HEK293T (cell line): Measurements from ENCODE around the gene ANO6.
"Not testable (repeated sequence)": the region's sequence is repeated elsewhere in the genome, so short reads cannot be mapped to it uniquely, and the experiment has no call there.

Experiments
- CTCF ChIA-PET: fragments of 350-600 bp; formaldehyde crosslinking; extraction: SDS; loops from one replicate; lab custom pipeline; 2021; ENCODE audit warnings: antibody characterized with exemption, inconsistent platforms; lab: Yijun Ruan, JAX
- POLR2A ChIA-PET: fragments of 350-600 bp; formaldehyde crosslinking; extraction: SDS; loops from one replicate; lab custom pipeline; 2020; ENCODE audit warnings: antibody characterized with exemption, inconsistent platforms; lab: Yijun Ruan, JAX
- DNase-seq: peaks from one replicate; pipeline ENCODE4 v3.0.0; 2012; ENCODE audit warnings: mixed read lengths; ENCODE audit errors: extremely low spot score
- ARNT ChIP-seq: fragments of 450-650 bp; IDR thresholded peaks from 2 replicates; pipeline ENCODE4 v1.6.1; 2017; ENCODE audit warnings: mild to moderate bottlenecking
- BHLHE40 ChIP-seq: fragments of 450-650 bp; IDR thresholded peaks from 2 replicates; pipeline ENCODE4 v1.6.1; 2016; ENCODE audit warnings: mild to moderate bottlenecking, moderate library complexity, borderline replicate concordance
- CTBP1 ChIP-seq: fragments of 450-650 bp; IDR thresholded peaks from 2 replicates; pipeline ENCODE4 v1.6.1; 2016; ENCODE audit warnings: borderline replicate concordance
- ELF4 ChIP-seq: fragments of 450-650 bp; IDR thresholded peaks from 2 replicates; pipeline ENCODE4 v1.6.1; 2017; ENCODE audit warnings: antibody characterized with exemption
- FOXA1 ChIP-seq: fragments of 450-650 bp; IDR thresholded peaks from 2 replicates; pipeline ENCODE4 v1.6.1; 2016; ENCODE audit warnings: mild to moderate bottlenecking
- FOXK2 ChIP-seq: fragments of 450-650 bp; IDR thresholded peaks from 2 replicates; pipeline ENCODE4 v1.6.1; 2016; ENCODE audit warnings: mild to moderate bottlenecking
- FOXM1 ChIP-seq: fragments of 450-650 bp; IDR thresholded peaks from 2 replicates; pipeline ENCODE4 v1.6.1; 2017; ENCODE audit warnings: mild to moderate bottlenecking, borderline replicate concordance
- HDGF ChIP-seq: fragments of 450-650 bp; IDR thresholded peaks from 2 replicates; pipeline ENCODE4 v1.6.1; 2017; ENCODE audit warnings: antibody characterized with exemption, borderline replicate concordance
- L3MBTL2 ChIP-seq: fragments of 450-650 bp; conservative IDR thresholded peaks from 2 replicates; pipeline ENCODE4 v1.6.1; 2016; ENCODE audit warnings: mild to moderate bottlenecking
- LEF1 ChIP-seq: fragments of 450-650 bp; IDR thresholded peaks from 2 replicates; pipeline ENCODE4 v1.6.1; 2017; ENCODE audit warnings: mild to moderate bottlenecking, borderline replicate concordance
- NFRKB ChIP-seq: fragments of 450-650 bp; IDR thresholded peaks from 2 replicates; pipeline ENCODE4 v1.6.1; 2016; ENCODE audit warnings: mild to moderate bottlenecking, moderate library complexity
- SP1 ChIP-seq: fragments of 450-650 bp; IDR thresholded peaks from 2 replicates; pipeline ENCODE4 v1.6.1; 2017
- SUZ12 ChIP-seq: fragments of 450-650 bp; IDR thresholded peaks from 2 replicates; pipeline ENCODE4 v1.6.1; 2016; ENCODE audit warnings: mild to moderate bottlenecking
- TARDBP ChIP-seq: fragments of 450-650 bp; IDR thresholded peaks from 2 replicates; pipeline ENCODE4 v1.6.1; 2016
- ZNF384 ChIP-seq: fragments of 450-650 bp; IDR thresholded peaks from 2 replicates; pipeline ENCODE4 v1.6.1; 2016
- TF ChIP-seq, protein P1 (sequence below): fragments of 450-650 bp; IDR thresholded peaks from 2 replicates; pipeline ENCODE4 v1.6.1; 2016

ANO6 gene

DNA sequence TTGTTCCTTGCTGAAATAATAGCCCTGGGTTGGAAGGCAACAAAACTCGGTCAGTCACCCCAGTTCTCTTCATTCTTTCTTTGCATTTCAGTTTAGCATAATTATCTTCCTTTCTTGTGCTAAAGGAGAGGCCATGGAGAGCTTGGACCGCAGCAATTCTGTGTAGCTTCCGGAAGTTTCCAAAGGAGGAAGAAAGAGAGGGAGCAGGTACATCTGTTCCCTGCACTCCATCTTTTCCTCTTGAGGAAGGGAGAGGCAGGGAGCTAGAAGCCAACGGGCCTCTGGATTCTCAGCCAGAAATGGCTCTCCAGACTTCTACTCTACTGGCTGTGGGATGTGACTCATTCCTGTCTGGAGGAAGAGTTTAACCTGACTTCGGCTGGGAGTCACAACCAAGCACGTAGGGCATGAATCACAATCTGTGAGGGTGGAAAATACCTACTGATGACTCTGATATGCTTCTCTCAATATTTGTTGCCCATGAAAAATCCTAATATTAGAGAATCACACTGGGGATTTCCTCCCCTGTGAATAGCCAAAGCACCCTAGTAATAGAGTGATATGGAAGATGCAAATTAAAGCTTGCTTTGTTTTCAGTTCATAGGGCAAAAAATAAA lies 17.0 kb downstream of the ANO6 start:
- no peak for TF ChIP-seq L3MBTL2
- no peak for TF ChIP-seq ZNF384
- no peak for TF ChIP-seq SP1
- TF ChIP-seq, protein P1, sequence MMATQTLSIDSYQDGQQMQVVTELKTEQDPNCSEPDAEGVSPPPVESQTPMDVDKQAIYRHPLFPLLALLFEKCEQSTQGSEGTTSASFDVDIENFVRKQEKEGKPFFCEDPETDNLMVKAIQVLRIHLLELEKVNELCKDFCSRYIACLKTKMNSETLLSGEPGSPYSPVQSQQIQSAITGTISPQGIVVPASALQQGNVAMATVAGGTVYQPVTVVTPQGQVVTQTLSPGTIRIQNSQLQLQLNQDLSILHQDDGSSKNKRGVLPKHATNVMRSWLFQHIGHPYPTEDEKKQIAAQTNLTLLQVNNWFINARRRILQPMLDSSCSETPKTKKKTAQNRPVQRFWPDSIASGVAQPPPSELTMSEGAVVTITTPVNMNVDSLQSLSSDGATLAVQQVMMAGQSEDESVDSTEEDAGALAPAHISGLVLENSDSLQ: no peak
- no peak for TF ChIP-seq TARDBP
- TF ChIP-seq BHLHE40: no peak
- TF ChIP-seq ARNT: no peak
- no peak for TF ChIP-seq LEF1
- no peak for TF ChIP-seq CTBP1
- TF ChIP-seq ELF4: no peak
- no peak for TF ChIP-seq FOXK2
- no peak for TF ChIP-seq HDGF
- TF ChIP-seq SUZ12: no peak
- TF ChIP-seq FOXM1: no peak
- TF ChIP-seq NFRKB: no peak
- DNase-seq: peak; percentile 17
- POLR2A ChIA-PET: interaction anchor here (0.9 kb wide), 1 partner anchor 16 kb away, joined by 3 read pairs; no protein-coding TSS in a partner anchor
- CTCF ChIA-PET: interaction anchor here (0.6 to 1.0 kb wide), 2 partner anchors 60 to 155 kb away, joined by 3 read pairs; no protein-coding TSS in a partner anchor

- POLR2A ChIA-PET: interaction anchor here (1.2 kb wide), 1 partner anchor 19 kb away, joined by 6 read pairs; the partner anchor contains the start of gene ANO6
- no peak for TF ChIP-seq SP1
- no peak for TF ChIP-seq CTBP1
- TF ChIP-seq HDGF: no peak
- TF ChIP-seq ZNF384: no peak
- no peak for TF ChIP-seq FOXM1
- no peak for TF ChIP-seq LEF1
- no peak for TF ChIP-seq NFRKB
- no peak for TF ChIP-seq ELF4
- no peak for TF ChIP-seq L3MBTL2
- TF ChIP-seq FOXK2: no peak
- no peak for TF ChIP-seq TARDBP
- TF ChIP-seq FOXA1: no peak
- no peak for TF ChIP-seq ARNT
- no peak for TF ChIP-seq SUZ12
- TF ChIP-seq BHLHE40: no peak
- DNase-seq: peak; percentile 26
- CTCF ChIA-PET: interaction anchor here (0.7 kb wide), 1 partner anchor 12 kb away, joined by 3 read pairs; no protein-coding TSS in a partner anchor
These were observed 18.4 kb downstream of the ANO6 start for GRCh38 chr12:45234139-45234865.

GRCh38 chr12:45235087-45236025 lies 19.5 kb downstream of the ANO6 start:
- ChIA-PET POLR2A (interaction anchor here (1.1 to 1.2 kb wide), 2 partner anchors 9 to 20 kb away, joined by 3 to 6 read pairs; partner anchors contain the start of gene ANO6), CTCF (interaction anchor here (0.7 kb wide), 1 partner anchor 11 kb away, joined by 3 read pairs; no protein-coding TSS in a partner anchor)
- DNase-seq: no peak
- TF ChIP-seq BHLHE40 (no peak), FOXA1 (no peak), HDGF (no peak), ELF4 (no peak), FOXM1 (no peak), L3MBTL2 (no peak), CTBP1 (no peak), FOXK2 (no peak), LEF1 (no peak), ZNF384 (no peak), NFRKB (no peak), SUZ12 (no peak), ARNT (no peak), SP1 (no peak)

- POLR2A ChIA-PET, CTCF ChIA-PET, DNase-seq: not testable (repeated sequence)
These were observed 20.5 kb downstream of the ANO6 start for GRCh38 chr12:45236383-45236782.

DNA sequence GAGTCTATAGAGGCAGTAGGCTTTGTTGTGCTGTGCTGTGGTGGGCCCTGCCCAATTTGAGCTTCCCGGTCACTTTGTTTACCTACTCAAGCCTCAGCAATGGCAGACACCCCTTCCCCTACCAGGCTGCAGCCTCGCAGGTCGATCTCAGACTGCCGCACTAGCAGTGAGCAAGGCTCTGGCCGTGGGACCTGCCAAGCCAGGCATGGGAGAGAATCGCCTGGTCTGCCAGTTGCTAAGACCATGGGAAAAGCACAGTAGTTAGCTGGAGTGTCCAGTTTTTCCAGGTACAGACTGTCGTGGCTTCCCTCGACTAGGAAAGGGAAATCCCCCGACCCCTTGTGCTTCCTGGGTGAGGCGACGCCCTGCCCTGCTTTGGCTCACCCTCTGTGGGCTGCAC lies 26.3 kb downstream of the ANO6 start:
- CTCF ChIA-PET: no interaction called here

DNA sequence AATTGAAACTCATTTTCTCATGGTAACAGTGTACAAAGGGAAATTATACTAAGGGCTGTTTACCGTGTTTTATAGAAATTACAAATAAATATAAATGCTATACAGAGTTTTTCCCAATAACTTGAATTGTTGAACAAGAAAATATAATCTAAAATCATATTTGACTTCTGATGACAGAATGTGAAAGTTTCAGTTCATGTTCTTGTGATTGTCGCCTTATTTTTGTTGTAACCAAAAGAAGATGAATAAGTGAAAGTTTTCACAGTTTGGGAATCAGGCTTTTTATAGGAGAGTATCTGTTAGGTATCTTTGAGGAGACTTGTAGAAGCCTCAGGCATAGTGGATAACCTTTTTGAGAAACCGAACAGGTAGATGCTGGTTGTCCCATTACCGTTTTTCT lies 28.1 kb downstream of the ANO6 start:
- DNase-seq: no peak
- TF ChIP-seq CTBP1 (no peak), L3MBTL2 (no peak), FOXM1 (no peak), FOXK2 (no peak), HDGF (no peak), NFRKB (no peak), ELF4 (no peak), BHLHE40 (no peak), SP1 (no peak), ZNF384 (no peak), ARNT (no peak), TARDBP (no peak), LEF1 (no peak), SUZ12 (no peak), FOXA1 (no peak)
- TF ChIP-seq, protein P1: no peak
- ChIA-PET CTCF (no interaction called here), POLR2A (no interaction called here)

More for the DNA sequence above, 26.3 kb downstream of the ANO6 start:
- no peak for TF ChIP-seq TARDBP
- POLR2A ChIA-PET: no interaction called here
- no peak for DNase-seq
